Body of pancreas (tissue), 4 donors: Measurements from ENCODE around the gene SPIRE1. TPM values are rescaled to one million over a fixed set of nuclear protein-coding genes. Genes with fewer than 3 reads are reported as not detected.
"Not testable (repeated sequence)": the region's sequence is repeated elsewhere in the genome, so short reads cannot be mapped to it uniquely, and the experiment has no call there.

Source experiments
- ATAC-seq: fragments of 150-250 bp; one replicate; pipeline ENCODE4 v1.9.1; 2016
- DNase-seq, 4 donors: peaks; one replicate each; pipeline ENCODE4 v3.0.0-alpha.2; 2019
- H3K27ac ChIP-seq, 4 donors: fragments of 200-600 bp; sonication (generic); 1 replicate in 3 of 4; 2 replicates in 1 of 4; pipeline versions ENCODE4 v1.5.1 to v1.6.1; 2016 to 2019; ENCODE audit warnings: mild to moderate bottlenecking in 1 of 4, mixed read lengths in 1 of 4, moderate library complexity in 1 of 4
- H3K27me3 ChIP-seq, 2 donors: fragments of 200-600 bp; sonication (generic); one replicate each; pipeline ENCODE4 v1.6.0; 2016; ENCODE audit warnings: mild to moderate bottlenecking in 1 of 2
- H3K36me3 ChIP-seq, 2 donors: fragments of 200-600 bp; sonication (generic); replicated peaks in 1 of 2; 2 replicates each; pipeline ENCODE4 v1.5.1; 2016; ENCODE audit warnings: low read depth in 2 of 2; ENCODE audit not compliant: insufficient read depth in 1 of 2
- H3K4me1 ChIP-seq: fragments of 200-600 bp; sonication (generic); one replicate; pipeline ENCODE4 v1.6.0; 2016
- H3K4me3 ChIP-seq, 2 donors: fragments of 200-600 bp; sonication (generic); 1 replicate in 1 of 2; 2 replicates in 1 of 2; pipeline ENCODE4 v1.5.1; 2016 to 2019
- H3K9me3 ChIP-seq, 3 donors: fragments of 200-600 bp; sonication (generic); 1 replicate in 2 of 3; 2 replicates in 1 of 3; pipeline ENCODE4 v1.5.1; 2016
- CTCF ChIP-seq, 7 experiments: fragments of 450-650 bp in 4 of 7; fragments of 200-600 bp in 3 of 7; sonication (generic) in 3 of 7; IDR thresholded peaks; one replicate each; pipeline ENCODE4 v1.5.1; 2016 to 2019; ENCODE audit warnings: antibody characterized with exemption in 7 of 7
- POLR2A ChIP-seq, 3 donors: fragments of 450-650 bp; IDR thresholded peaks; one replicate each; pipeline ENCODE4 v1.6.1; 2016; ENCODE audit warnings: antibody characterized with exemption in 3 of 3, mild to moderate bottlenecking in 2 of 3
- WGBS, 2 donors: methylation state at CpG; one replicate each; pipeline ENCODE4 v1.1.5; 2017; 5-methylcytosine and 5-hydroxymethylcytosine counted together
- intact Hi-C: fragments of 100-400 bp; cut with DNase I; formaldehyde crosslinking; loops from one replicate; pipeline ENCODE4 v1.15.1; 2023
- total RNA-seq, 2 donors: library from RNA; depleted of rRNA; stranded (reverse); fragments of >200 nt; gene quantifications; one replicate each; pipeline ENCODE4 v1.1.0, GENCODE V29; 2016

Gene SPIRE1
- total RNA-seq, 2 donors from 2014 or later, result 8.2 to 15.0 TPM

GRCh38 chr18:12497296-12497695 lies 160.6 kb downstream of the SPIRE1 start:
- no peak overlapping the region for H3K4me3 ChIP-seq
- no peaks in the 10 kb centered on the region for H3K9me3 ChIP-seq
- ATAC-seq (no peak), DNase-seq (no peak)
- intact Hi-C loops, result no loop called here
- no peak for TF ChIP-seq CTCF (IDR thresholded peaks at IDR 0.05)
- no peak for TF ChIP-seq POLR2A (IDR thresholded peaks at IDR 0.05)
- no peaks in the 10 kb centered on the region for H3K27me3 ChIP-seq
- WGBS, 2 donors, result 75 to 90% methylated on average over 2 of the region's 2 CpGs
- no peaks in the 10 kb centered on the region for H3K4me1 ChIP-seq
- no peak overlapping the region for H3K27ac ChIP-seq
- no peaks in the 10 kb centered on the region for H3K36me3 ChIP-seq

GRCh38 chr18:12492907-12493306 lies 165.0 kb downstream of the SPIRE1 start:
- no peak overlapping the region for H3K4me3 ChIP-seq
- ATAC-seq (no peak), DNase-seq (no peak)
- TF ChIP-seq CTCF (IDR thresholded peaks at IDR 0.05), result no peak
- no peak for TF ChIP-seq POLR2A (IDR thresholded peaks at IDR 0.05)
- no peaks in the 10 kb centered on the region for H3K36me3 ChIP-seq
- no peaks in the 10 kb centered on the region for H3K27me3 ChIP-seq
- H3K27ac ChIP-seq, result no peak overlapping the region
- H3K4me1 ChIP-seq, result no peaks in the 10 kb centered on the region
- 84 to 88% methylated on average over 5 of the region's 5 CpGs for WGBS, 2 donors
- intact Hi-C loops, result no loop called here
- H3K9me3 ChIP-seq, result no peaks in the 10 kb centered on the region

- 83 to 91% methylated on average over 9 of the region's 9 CpGs for WGBS, 2 donors
- intact Hi-C loops, result no loop called here
- no peaks in the 10 kb centered on the region for H3K4me1 ChIP-seq
- no peak overlapping the region for H3K27ac ChIP-seq
- TF ChIP-seq POLR2A (IDR thresholded peaks at IDR 0.05), result no peak
- TF ChIP-seq CTCF (IDR thresholded peaks at IDR 0.05), result no peak
- DNase-seq (no peak), ATAC-seq (no peak)
- no peak overlapping the region for H3K4me3 ChIP-seq
- no peaks in the 10 kb centered on the region for H3K36me3 ChIP-seq
- no peaks in the 10 kb centered on the region for H3K9me3 ChIP-seq
- no peaks in the 10 kb centered on the region for H3K27me3 ChIP-seq
These were observed 166.1 kb downstream of the SPIRE1 start for GRCh38 chr18:12491611-12492435.

- intact Hi-C loops, result no loop called here
- Histone ChIP-seq H3K9me3 (no peaks in the 10 kb centered on the region), H3K36me3 (no peaks in the 10 kb centered on the region), H3K4me1 (no peaks in the 10 kb centered on the region), H3K27ac (no peak overlapping the region), H3K4me3 (no peak overlapping the region), H3K27me3 (no peaks in the 10 kb centered on the region)
- DNase-seq, result no peak
- no peak for ATAC-seq
- TF ChIP-seq CTCF (IDR thresholded peaks at IDR 0.05) (no peak), POLR2A (IDR thresholded peaks at IDR 0.05) (no peak)
- WGBS, 2 donors, result 88 to 90% methylated on average over 5 of the region's 5 CpGs
These were observed 172.3 kb downstream of the SPIRE1 start for GRCh38 chr18:12485479-12486105.

- H3K27me3 ChIP-seq, result not testable (repeated sequence)
These were observed 176.0 kb downstream of the SPIRE1 start for GRCh38 chr18:12481915-12482314.

More at GRCh38 chr18:12481915-12482314, 176.0 kb downstream of the SPIRE1 start:
- H3K4me3 ChIP-seq, H3K36me3 ChIP-seq, ATAC-seq, DNase-seq, H3K9me3 ChIP-seq, H3K4me1 ChIP-seq, H3K27ac ChIP-seq, intact Hi-C loops: not testable (repeated sequence)
- 92 to 93% methylated on average over 10 of the region's 10 CpGs for WGBS, 2 donors
